RKO (cell line): ENCODE measurements around the gene MGAT2.
"Not testable (repeated sequence)": the region's sequence is repeated elsewhere in the genome, so short reads cannot be mapped to it uniquely, and the experiment has no call there.

ENCODE experiments used
- DNase-seq: peaks from one replicate; pipeline ENCODE4 v3.0.0-alpha.2; 2016; ENCODE audit warnings: low spot score

Gene MGAT2

DNA sequence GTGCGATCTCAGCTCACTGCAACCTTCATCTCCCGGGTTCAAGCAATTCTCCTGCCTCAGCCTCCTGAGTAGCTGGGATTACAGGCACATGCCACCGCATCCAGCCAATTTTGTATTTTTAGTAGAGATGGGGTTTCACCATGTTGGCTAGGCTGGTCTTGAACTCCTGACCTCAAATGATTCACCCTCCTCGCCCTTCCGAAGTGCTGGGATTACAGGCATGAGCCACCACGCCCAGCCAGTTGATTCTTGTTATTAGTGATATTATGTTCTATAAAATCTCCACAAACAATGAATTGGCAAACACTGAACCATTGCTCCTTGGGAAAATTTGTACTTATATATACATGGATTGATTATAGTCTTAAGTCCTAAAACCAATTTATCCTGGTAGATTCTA, 36.9 kb downstream of the MGAT2 start:
- not testable (repeated sequence) for DNase-seq

DNA sequence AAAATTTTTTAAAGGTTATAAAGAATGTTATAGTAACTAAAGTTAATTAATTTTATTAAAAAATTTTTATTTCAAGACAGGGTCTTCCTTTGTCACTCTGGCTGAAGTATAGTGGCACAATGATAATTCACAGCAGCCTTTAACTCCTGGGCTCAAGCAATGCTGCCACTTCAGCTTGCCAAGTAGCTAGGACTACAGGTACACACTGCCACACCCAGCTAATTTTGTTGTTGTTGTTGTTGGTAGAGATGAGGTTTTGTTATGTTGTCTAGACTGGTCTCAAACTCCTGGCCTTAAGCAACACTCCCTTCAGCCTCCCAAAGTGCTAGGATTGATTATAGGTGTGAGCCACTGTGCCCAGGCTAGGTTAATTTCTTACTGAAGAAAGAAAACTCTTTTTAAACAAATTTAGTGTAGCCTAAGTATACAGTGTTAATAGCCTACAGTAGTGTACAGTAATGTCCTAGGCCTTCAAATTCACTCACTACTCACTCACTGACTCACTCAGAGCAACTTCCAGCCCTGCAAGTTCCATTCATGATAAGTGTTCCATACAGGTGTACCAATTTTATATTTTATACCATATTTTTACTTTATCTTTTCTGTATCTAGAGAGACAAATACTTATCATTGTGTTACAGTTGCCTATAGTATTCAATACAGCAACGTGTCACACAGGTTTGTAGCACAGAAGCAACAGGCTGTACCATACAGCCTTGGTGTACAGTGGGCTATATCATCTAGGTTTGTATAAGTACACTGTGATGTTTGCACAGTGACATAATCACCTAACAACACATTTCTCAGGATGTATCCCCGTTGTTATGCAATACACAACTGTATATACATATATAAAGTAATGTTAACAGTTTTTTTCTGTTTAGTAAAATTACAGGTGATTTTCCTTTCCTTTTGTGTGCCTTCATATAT, 39.2 kb downstream of the MGAT2 start:
- no peak for DNase-seq

DNA sequence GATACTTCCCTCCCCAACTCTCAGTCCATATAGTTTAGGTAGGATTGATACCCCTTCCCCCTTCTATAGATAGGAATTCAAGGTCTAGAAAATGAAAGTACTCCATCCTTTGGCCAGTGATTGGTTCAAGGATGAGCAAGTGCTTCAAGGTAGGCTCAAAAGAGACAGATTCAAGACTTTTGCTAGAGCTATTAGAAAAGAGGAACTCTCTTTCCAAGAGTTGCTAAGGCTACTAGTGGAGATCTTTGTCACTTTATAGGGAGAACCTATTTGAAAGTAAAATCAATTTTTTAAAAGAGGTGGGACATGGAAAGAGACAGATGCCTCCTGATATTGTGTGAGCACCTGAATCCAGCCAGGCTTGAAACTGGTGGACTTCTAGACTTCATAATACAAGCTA, 49.9 kb downstream of the MGAT2 start:
- no peak for DNase-seq
